Naive thymus-derived CD4-positive, alpha-beta T cell (primary cell): ENCODE measurements around the gene MFAP3. TPM values are rescaled to one million over a fixed set of nuclear protein-coding genes. Genes with fewer than 3 reads are reported as not detected.

ENCODE experiments used
- ATAC-seq: fragments of 150-1000 bp; cut with Tn5 transposase; 2 replicates; pipeline ENCODE4 v1.10.0; 2021; ENCODE audit warnings: mild to moderate bottlenecking, moderate library complexity
- CTCF ChIA-PET: fragments of 350-600 bp; sonication (Branson Sonifier 250); formaldehyde crosslinking; loops from one replicate; lab custom pipeline; 2021; ENCODE audit warnings: antibody characterized with exemption; lab: Charles Lee
- POLR2A ChIA-PET: fragments of 350-600 bp; sonication (Branson Sonifier 250); formaldehyde crosslinking; loops from one replicate; lab custom pipeline; 2021; ENCODE audit warnings: antibody characterized with exemption, inconsistent platforms; lab: Charles Lee
- DNase-seq, 9 donors: peaks; one replicate each; pipeline versions ENCODE4 v3.0.0 to v3.0.0-alpha.2; 2020 to 2022; ENCODE audit warnings: mixed read lengths in 1 of 9
- H3K27ac ChIP-seq: one replicate; pipeline ENCODE4 v1.7.0; 2013; ENCODE audit warnings: mild to moderate bottlenecking, low read depth, low read length, moderate library complexity
- H3K27me3 ChIP-seq, 2 donors: one replicate each; pipeline ENCODE4 v1.7.0; 2013; ENCODE audit warnings: low read length in 2 of 2, mild to moderate bottlenecking in 2 of 2, moderate library complexity in 2 of 2; ENCODE audit not compliant: control insufficient read depth in 2 of 2, insufficient read depth in 2 of 2
- H3K36me3 ChIP-seq, 3 experiments: 1 replicate in 2 of 3; 2 replicates in 1 of 3; pipeline ENCODE4 v1.7.0; 2013; ENCODE audit warnings: low read length in 3 of 3, mild to moderate bottlenecking in 3 of 3, moderate library complexity in 1 of 3; ENCODE audit not compliant: insufficient read depth in 3 of 3, control insufficient read depth in 2 of 3
- H3K4me1 ChIP-seq, 2 donors: one replicate each; pipeline ENCODE4 v1.7.0; 2013; ENCODE audit warnings: low read length in 2 of 2, mild to moderate bottlenecking in 2 of 2, moderate library complexity in 1 of 2; ENCODE audit not compliant: control insufficient read depth in 2 of 2, insufficient read depth in 2 of 2
- H3K4me3 ChIP-seq: 2 replicates; pipeline ENCODE4 v1.7.0; 2013; ENCODE audit warnings: mild to moderate bottlenecking, low read length
- H3K9me3 ChIP-seq, 3 experiments: 1 replicate in 2 of 3; 2 replicates in 1 of 3; pipeline ENCODE4 v1.7.0; 2013; ENCODE audit warnings: low read length in 3 of 3; ENCODE audit not compliant: control insufficient read depth in 2 of 3
- H3K27ac Mint-ChIP-seq, 9 donors: one replicate each; pipeline ENCODE4 v1.8.0; 2020 to 2022; ENCODE audit warnings: mixed read lengths in 9 of 9, mild to moderate bottlenecking in 8 of 9, moderate library complexity in 5 of 9, inconsistent platforms in 2 of 9
- H3K27me3 Mint-ChIP-seq, 5 donors: one replicate each; pipeline ENCODE4 v1.8.0; 2021 to 2022; ENCODE audit warnings: mixed read lengths in 5 of 5, mild to moderate bottlenecking in 1 of 5
- H3K36me3 Mint-ChIP-seq, 5 donors: one replicate each; pipeline ENCODE4 v1.8.0; 2020 to 2022; ENCODE audit warnings: mixed read lengths in 5 of 5, mild to moderate bottlenecking in 3 of 5, inconsistent platforms in 1 of 5
- H3K4me1 Mint-ChIP-seq, 7 donors: one replicate each; pipeline ENCODE4 v1.8.0; 2020 to 2022; ENCODE audit warnings: mixed read lengths in 7 of 7, mild to moderate bottlenecking in 3 of 7, inconsistent platforms in 1 of 7
- H3K4me3 Mint-ChIP-seq, 10 donors: one replicate each; pipeline ENCODE4 v1.8.0; 2020 to 2022; ENCODE audit warnings: mild to moderate bottlenecking in 10 of 10, mixed read lengths in 10 of 10, moderate library complexity in 6 of 10, inconsistent platforms in 2 of 10
- H3K9me3 Mint-ChIP-seq, 11 donors: one replicate each; pipeline ENCODE4 v1.8.0; 2020 to 2022; ENCODE audit warnings: mixed read lengths in 11 of 11, mild to moderate bottlenecking in 4 of 11, inconsistent platforms in 1 of 11, moderate library complexity in 1 of 11
- intact Hi-C, 2 donors: fragments of 100-400 bp; cut with micrococcal nuclease; formaldehyde crosslinking; loops; one replicate each; pipeline ENCODE4 v1.15.1; 2023
- polyA plus RNA-seq, 2 donors: library from polyadenylated mRNA; unstranded; fragments of 300-500 nt; fragmentation: Illumina TruSeq; gene quantifications; one replicate each; pipeline ENCODE4 v1.2.3, GENCODE V29; 2021
- total RNA-seq, 6 experiments: library from RNA in 5 of 6; stranded (reverse) in 5 of 6; gene quantifications; 1 replicate in 5 of 6; 2 replicates in 1 of 6; pipeline ENCODE4 v1.2.3 and lab custom pipeline; 2021 to 2026

Gene MFAP3
- total and polyA plus RNA-seq, 7 experiments from 2014 or later, result 5.6 to 30.6 (median 16.8) TPM

GRCh38 chr5:154088801-154089200 is 50.0 kb downstream of the MFAP3 start:
- Histone ChIP-seq H3K4me3 (no peak overlapping the region), H3K27ac (no peak overlapping the region), H3K36me3 (no peaks in the 10 kb centered on the region), H3K4me1 (no peaks in the 10 kb centered on the region), H3K9me3 (no peaks in the 10 kb centered on the region), H3K27me3 (no peaks in the 10 kb centered on the region)
- peaks cover 0 to 4% (median 0%) of the 10 kb centered on the region in 11 donors for H3K9me3 Mint-ChIP-seq
- CTCF ChIA-PET, result no interaction called here
- peaks cover 12 to 24% (median 17%) of the 10 kb centered on the region in 5 donors for H3K27me3 Mint-ChIP-seq
- ATAC-seq (no peak), DNase-seq (no peak)
- H3K27ac Mint-ChIP-seq, result no peak overlapping the region
- intact Hi-C loops, result no loop called here
- H3K4me3 Mint-ChIP-seq, result no peak overlapping the region
- POLR2A ChIA-PET, result no interaction called here
- peaks cover 0 to 3% (median 0%) of the 10 kb centered on the region in 5 donors for H3K36me3 Mint-ChIP-seq
- H3K4me1 Mint-ChIP-seq, result peaks cover 0 to 18% (median 10%) of the 10 kb centered on the region in 7 donors

- Histone ChIP-seq H3K9me3 (no peaks in the 10 kb centered on the region), H3K4me3 (no peak overlapping the region), H3K27me3 (no peaks in the 10 kb centered on the region), H3K27ac (no peak overlapping the region), H3K4me1 (no peaks in the 10 kb centered on the region), H3K36me3 (no peaks in the 10 kb centered on the region)
- peaks cover 0 to 2% (median 0%) of the 10 kb centered on the region in 11 donors for H3K9me3 Mint-ChIP-seq
- H3K36me3 Mint-ChIP-seq, result peaks cover 0 to 3% (median 0%) of the 10 kb centered on the region in 5 donors
- ATAC-seq, result no peak
- no peak overlapping the region for H3K4me3 Mint-ChIP-seq
- POLR2A ChIA-PET, result no interaction called here
- no peak overlapping the region for H3K27ac Mint-ChIP-seq
- peaks cover 0 to 12% (median 8%) of the 10 kb centered on the region in 7 donors for H3K4me1 Mint-ChIP-seq
- CTCF ChIA-PET, result interaction anchor here (0.5 to 0.6 kb wide), 2 partner anchors 278 to 882 kb away, joined by 3 read pairs; no protein-coding TSS in a partner anchor
- no peak for DNase-seq
- intact Hi-C loops, result no loop called here
- H3K27me3 Mint-ChIP-seq, result peaks cover 13 to 32% (median 28%) of the 10 kb centered on the region in 5 donors
Measured at GRCh38 chr5:154090656-154091055, 51.9 kb downstream of the MFAP3 start.

- no peak for DNase-seq
- Mint-ChIP-seq H3K36me3 (no peaks in the 10 kb centered on the region), H3K27me3 (peaks cover 12 to 37% (median 28%) of the 10 kb centered on the region in 5 donors), H3K4me1 (peaks cover 0 to 2% (median 0%) of the 10 kb centered on the region in 7 donors), H3K27ac (no peak overlapping the region), H3K4me3 (no peak overlapping the region), H3K9me3 (peaks cover 0 to 2% (median 0%) of the 10 kb centered on the region in 11 donors)
- Histone ChIP-seq H3K36me3 (no peaks in the 10 kb centered on the region), H3K27ac (no peak overlapping the region), H3K4me3 (no peak overlapping the region), H3K9me3 (no peaks in the 10 kb centered on the region), H3K4me1 (no peaks in the 10 kb centered on the region), H3K27me3 (no peaks in the 10 kb centered on the region)
- ATAC-seq, result no peak
- intact Hi-C loops, result no loop called here
- POLR2A ChIA-PET, result no interaction called here
- CTCF ChIA-PET, result no interaction called here
Measured at GRCh38 chr5:154092356-154093141, 53.8 kb downstream of the MFAP3 start.

GRCh38 chr5:154093142-154093532 is 54.4 kb downstream of the MFAP3 start:
- DNase-seq (no peak), ATAC-seq (no peak)
- Mint-ChIP-seq H3K9me3 (no peaks in the 10 kb centered on the region), H3K36me3 (no peaks in the 10 kb centered on the region), H3K27ac (no peak overlapping the region), H3K4me1 (peaks cover 0 to 2% (median 0%) of the 10 kb centered on the region in 7 donors), H3K27me3 (peaks cover 12 to 40% (median 28%) of the 10 kb centered on the region in 5 donors), H3K4me3 (no peak overlapping the region)
- intact Hi-C loops, result no loop called here
- ChIA-PET CTCF (interaction anchor here (0.6 kb wide), 1 partner anchor 541 kb away, joined by 5 read pairs; no protein-coding TSS in a partner anchor), POLR2A (no interaction called here)
- Histone ChIP-seq H3K27ac (no peak overlapping the region), H3K4me3 (no peak overlapping the region), H3K36me3 (no peaks in the 10 kb centered on the region), H3K4me1 (no peaks in the 10 kb centered on the region), H3K27me3 (no peaks in the 10 kb centered on the region), H3K9me3 (no peaks in the 10 kb centered on the region)

- Mint-ChIP-seq H3K9me3 (no peaks in the 10 kb centered on the region), H3K27ac (no peak overlapping the region), H3K27me3 (peaks cover 12 to 34% (median 22%) of the 10 kb centered on the region in 5 donors), H3K36me3 (no peaks in the 10 kb centered on the region), H3K4me3 (no peak overlapping the region), H3K4me1 (peaks cover 0 to 2% (median 0%) of the 10 kb centered on the region in 7 donors)
- ChIA-PET CTCF (no interaction called here), POLR2A (no interaction called here)
- H3K36me3 ChIP-seq, result no peaks in the 10 kb centered on the region
- intact Hi-C loops, result no loop called here
- no peaks in the 10 kb centered on the region for H3K27me3 ChIP-seq
- H3K27ac ChIP-seq, result no peak overlapping the region
- H3K4me1 ChIP-seq, result no peaks in the 10 kb centered on the region
- no peak for DNase-seq
- H3K4me3 ChIP-seq, result no peak overlapping the region
- no peak for ATAC-seq
- no peaks in the 10 kb centered on the region for H3K9me3 ChIP-seq
Measured at GRCh38 chr5:154095904-154096303, 57.1 kb downstream of the MFAP3 start.

GRCh38 chr5:154097031-154097430 is 58.3 kb downstream of the MFAP3 start:
- no peaks in the 10 kb centered on the region for H3K36me3 ChIP-seq
- Mint-ChIP-seq H3K27me3 (peaks cover 6 to 29% (median 15%) of the 10 kb centered on the region in 5 donors), H3K4me1 (no peaks in the 10 kb centered on the region), H3K9me3 (no peaks in the 10 kb centered on the region), H3K36me3 (no peaks in the 10 kb centered on the region), H3K4me3 (no peak overlapping the region), H3K27ac (no peak overlapping the region)
- ATAC-seq, result no peak
- ChIA-PET CTCF (interaction anchor here (0.6 kb wide), 1 partner anchor 102 kb away, joined by 3 read pairs; no protein-coding TSS in a partner anchor), POLR2A (no interaction called here)
- DNase-seq, result no peak
- no peaks in the 10 kb centered on the region for H3K9me3 ChIP-seq
- no peaks in the 10 kb centered on the region for H3K4me1 ChIP-seq
- H3K4me3 ChIP-seq, result no peak overlapping the region
- H3K27ac ChIP-seq, result no peak overlapping the region
- no peaks in the 10 kb centered on the region for H3K27me3 ChIP-seq
- intact Hi-C loops, result no loop called here
